ENCODE data around the gene ACYP1. TPM values are rescaled to one million over a fixed set of nuclear protein-coding genes. Genes with fewer than 3 reads are reported as not detected.
"Not testable (repeated sequence)": the region's sequence is repeated elsewhere in the genome, so short reads cannot be mapped to it uniquely, and the experiment has no call there.

ACYP1 gene
- polyA plus RNA-seq, 4 donors, result 25.5 to 52.6 (median 33.8) TPM

GRCh38 chr14:75069121-75069810, 5.4 kb upstream of the ACYP1 start, which contains the start of gene ZC2HC1C:
Gene ZC2HC1C, plus strand, starts transcription at chr14:75069641. Its CDS starts 933 bp downstream, at chr14:75070574.
- peak; percentile 74 to 87 (median 78) for DNase-seq (ENCODE audit: low read depth in 4 of 4, low spot score in 3 of 4)

GRCh38 chr14:75068294-75069120, 4.7 kb upstream of the ACYP1 start:
- no peak for DNase-seq (ENCODE audit: low read depth in 4 of 4, low spot score in 3 of 4)

- DNase-seq (ENCODE audit: low read depth in 4 of 4, low spot score in 3 of 4), result not testable (repeated sequence)
Observed at GRCh38 chr14:75067765-75068164, 3.9 kb upstream of the ACYP1 start.

GRCh38 chr14:75067212-75067611, 3.4 kb upstream of the ACYP1 start:
- no peak for DNase-seq (ENCODE audit: low read depth in 4 of 4, low spot score in 3 of 4)

- DNase-seq (ENCODE audit: low read depth in 4 of 4, low spot score in 3 of 4), result no peak
Observed at GRCh38 chr14:75066691-75067090, 2.9 kb upstream of the ACYP1 start.

- no peak for DNase-seq (ENCODE audit: low read depth in 4 of 4, low spot score in 3 of 4)
Observed at GRCh38 chr14:75064205-75064567, 362 bp upstream of the ACYP1 start.

- no peak for DNase-seq (ENCODE audit: low read depth in 4 of 4, low spot score in 3 of 4)
Observed at GRCh38 chr14:75063013-75063412, 811 bp downstream of the ACYP1 start.

- DNase-seq (ENCODE audit: low read depth in 4 of 4, low spot score in 3 of 4), result no peak
Observed at GRCh38 chr14:75060420-75060819, 3.4 kb downstream of the ACYP1 start.

GRCh38 chr14:75059642-75060041, 4.2 kb downstream of the ACYP1 start:
- DNase-seq (ENCODE audit: low read depth in 4 of 4, low spot score in 3 of 4), result no peak

GRCh38 chr14:75054421-75054820, 9.4 kb downstream of the ACYP1 start:
- DNase-seq (ENCODE audit: low read depth in 4 of 4, low spot score in 3 of 4), result no peak

GRCh38 chr14:75053396-75054291, 10.2 kb downstream of the ACYP1 start:
- DNase-seq (ENCODE audit: low read depth in 4 of 4, low spot score in 3 of 4), result no peak

GRCh38 chr14:75051556-75051899, 12.3 kb downstream of the ACYP1 start:
- no peak for DNase-seq (ENCODE audit: low read depth in 4 of 4, low spot score in 3 of 4)

GRCh38 chr14:75050852-75051555, 12.8 kb downstream of the ACYP1 start, which contains the start of gene MLH3:
Gene MLH3, minus strand, starts transcription at chr14:75051467. Its CDS starts 1,812 bp downstream, at chr14:75049655.
- peak; percentile 81 to 84 (median 84) for DNase-seq (ENCODE audit: low read depth in 4 of 4, low spot score in 3 of 4)

GRCh38 chr14:75049731-75050201, 14.1 kb downstream of the ACYP1 start:
- no peak for DNase-seq (ENCODE audit: low read depth in 4 of 4, low spot score in 3 of 4)

- DNase-seq (ENCODE audit: low read depth in 4 of 4, low spot score in 3 of 4), result no peak
Observed at GRCh38 chr14:75049136-75049535, 14.7 kb downstream of the ACYP1 start.

GRCh38 chr14:75048101-75048500, 15.7 kb downstream of the ACYP1 start:
- no peak for DNase-seq (ENCODE audit: low read depth in 4 of 4, low spot score in 3 of 4)

- no peak for DNase-seq (ENCODE audit: low read depth in 4 of 4, low spot score in 3 of 4)
Observed at GRCh38 chr14:75047506-75047905, 16.3 kb downstream of the ACYP1 start.

- no peak for DNase-seq (ENCODE audit: low read depth in 4 of 4, low spot score in 3 of 4)
Observed at GRCh38 chr14:75046899-75047298, 16.9 kb downstream of the ACYP1 start.

GRCh38 chr14:75046275-75046674, 17.5 kb downstream of the ACYP1 start:
- DNase-seq (ENCODE audit: low read depth in 4 of 4, low spot score in 3 of 4), result no peak

- no peak for DNase-seq (ENCODE audit: low read depth in 4 of 4, low spot score in 3 of 4)
Observed at GRCh38 chr14:75044752-75045151, 19.1 kb downstream of the ACYP1 start.

Data from left renal pelvis (tissue), 4 donors.